M059J (cell line): ENCODE measurements around the gene ARHGEF28. TPM values are rescaled to one million over a fixed set of nuclear protein-coding genes. Genes with fewer than 3 reads are reported as not detected.

ENCODE experiments used
- DNase-seq: peaks from one replicate; pipeline ENCODE4 v3.0.0-alpha.2; 2012; ENCODE audit warnings: low read depth
- total RNA-seq: library from RNA; depleted of rRNA; stranded (reverse); fragments of >200 nt; shearing (Covaris generic); gene quantifications from 2 replicates; pipeline ENCODE4 v1.2.3, GENCODE V29; 2014; rRNA removed

Gene ARHGEF28
- total RNA-seq, result 7.1 and 12.0 TPM in 2 replicates

- DNase-seq, result peak; percentile 79
Observed at GRCh38 chr5:73625944-73626811, at the start of gene ARHGEF28. ARHGEF28 (plus strand) TSS chr5:73626196; CDS start chr5:73684852, 58,656 bp downstream.

GRCh38 chr5:73582285-73583145 is 43.5 kb upstream of the ARHGEF28 start:
- no peak for DNase-seq

GRCh38 chr5:73587923-73588322 is 38.1 kb upstream of the ARHGEF28 start:
- DNase-seq, result no peak

- peak; percentile 84 for DNase-seq
Observed at GRCh38 chr5:73591102-73591695, 34.8 kb upstream of the ARHGEF28 start.

GRCh38 chr5:73591698-73592501 is 34.1 kb upstream of the ARHGEF28 start:
- peak; percentile 92 for DNase-seq

- peak; percentile 33 for DNase-seq
Observed at GRCh38 chr5:73592551-73592950, 33.4 kb upstream of the ARHGEF28 start.

GRCh38 chr5:73596705-73597328 is 29.2 kb upstream of the ARHGEF28 start:
- DNase-seq, result peak; percentile 51

GRCh38 chr5:73599380-73599779 is 26.6 kb upstream of the ARHGEF28 start:
- DNase-seq, result no peak

- no peak for DNase-seq
Observed at GRCh38 chr5:73603998-73604397, 22.0 kb upstream of the ARHGEF28 start.

- DNase-seq, result peak; percentile 73
Observed at GRCh38 chr5:73605223-73606087, 20.5 kb upstream of the ARHGEF28 start.

- peak; percentile 52 for DNase-seq
Observed at GRCh38 chr5:73606206-73606753, 19.7 kb upstream of the ARHGEF28 start.

GRCh38 chr5:73607228-73607627 is 18.8 kb upstream of the ARHGEF28 start:
- no peak for DNase-seq

- no peak for DNase-seq
Observed at GRCh38 chr5:73612799-73613198, 13.2 kb upstream of the ARHGEF28 start.

GRCh38 chr5:73615085-73615484 is 10.9 kb upstream of the ARHGEF28 start:
- DNase-seq, result no peak

GRCh38 chr5:73615947-73616346 is 10.0 kb upstream of the ARHGEF28 start:
- no peak for DNase-seq

- peak; percentile 46 for DNase-seq
Observed at GRCh38 chr5:73617510-73618279, 8.3 kb upstream of the ARHGEF28 start.

GRCh38 chr5:73619606-73620333 is 6.2 kb upstream of the ARHGEF28 start:
- DNase-seq, result no peak

GRCh38 chr5:73620334-73620687 is 5.7 kb upstream of the ARHGEF28 start:
- no peak for DNase-seq
